IMR-90 (cell line): ENCODE data around the gene ALOX12. TPM values are rescaled to one million over a fixed set of nuclear protein-coding genes. Genes with fewer than 3 reads are reported as not detected.
"Not testable (repeated sequence)": the region's sequence is repeated elsewhere in the genome, so short reads cannot be mapped to it uniquely, and the experiment has no call there.

Experiments used
- ATAC-seq: fragments of 200-7000 bp; cut with Tn5 transposase; 2 replicates; pipeline ENCODE4 v1.9.1; 2020; ENCODE audit warnings: low read depth, mild to moderate bottlenecking, moderate library complexity
- BruUV-seq: library from RNA; stranded (reverse); fragments of 400-500 nt; replicated peaks from 2 replicates; lab custom pipeline; 2021; lab: Mats Ljungman, UMichigan
- CTCF ChIA-PET: fragments of 300-600 bp; formaldehyde crosslinking; extraction: SDS; loops from one replicate; lab custom pipeline; 2021; ENCODE audit warnings: antibody characterized with exemption; lab: Yijun Ruan, JAX
- POLR2A ChIA-PET: fragments of 300-600 bp; sonication (Branson Sonifier 250); formaldehyde crosslinking; loops from one replicate; lab custom pipeline; 2022; ENCODE audit warnings: antibody characterized with exemption; ENCODE audit not compliant: unreplicated experiment; lab: Charles Lee
- DNase-seq: peaks from one replicate; pipeline ENCODE4 v3.0.0; 2013
- H2AFZ ChIP-seq: replicated peaks from 2 replicates; pipeline ENCODE3; 2013; ENCODE audit warnings: low read length, mild to moderate bottlenecking; ENCODE audit not compliant: poor library complexity
- H2AK5ac ChIP-seq: 2 replicates; pipeline ENCODE4 v1.6.1; 2013; ENCODE audit warnings: low read depth, low read length, inconsistent platforms
- H2AK9ac ChIP-seq: replicated peaks from 2 replicates; pipeline ENCODE3; 2013; ENCODE audit warnings: mild to moderate bottlenecking, low read depth, low read length, moderate library complexity; ENCODE audit not compliant: poor library complexity
- H2BK120ac ChIP-seq: 2 replicates; pipeline ENCODE4 v1.6.1; 2013; ENCODE audit warnings: low read depth, low read length, inconsistent platforms
- H2BK15ac ChIP-seq: 3 replicates; pipeline ENCODE4 v1.6.1; 2013; ENCODE audit warnings: low read depth, low read length, inconsistent platforms
- H2BK20ac ChIP-seq: 2 replicates; pipeline ENCODE4 v1.6.1; 2013; ENCODE audit warnings: low read depth, mild to moderate bottlenecking, inconsistent platforms, low read length, moderate library complexity
- H2BK5ac ChIP-seq: 2 replicates; pipeline ENCODE4 v1.6.1; 2013; ENCODE audit warnings: mild to moderate bottlenecking, low read depth, low read length, inconsistent platforms; ENCODE audit not compliant: poor library complexity, severe bottlenecking
- H3K14ac ChIP-seq: replicated peaks from 2 replicates; pipeline ENCODE4 v1.6.1; 2013; ENCODE audit warnings: low read depth, low read length, inconsistent platforms
- H3K18ac ChIP-seq: 2 replicates; pipeline ENCODE4 v1.6.1; 2013; ENCODE audit warnings: low read depth, low read length, control low read depth
- H3K23ac ChIP-seq: 2 replicates; pipeline ENCODE4 v1.6.1; 2013; ENCODE audit warnings: low read depth, low read length, inconsistent platforms
- H3K27ac ChIP-seq: 2 replicates; pipeline ENCODE4 v1.5.1; 2013; ENCODE audit warnings: mild to moderate bottlenecking, control low read depth, low read length; ENCODE audit not compliant: insufficient read depth
- H3K27me3 ChIP-seq: 2 replicates; pipeline ENCODE4 v1.6.1; 2013; ENCODE audit warnings: low read length; ENCODE audit not compliant: control insufficient read depth, insufficient read depth
- H3K36me3 ChIP-seq: 2 replicates; pipeline ENCODE4 v1.6.1; 2013; ENCODE audit warnings: low read length, mixed read lengths; ENCODE audit not compliant: control insufficient read depth, insufficient read depth
- H3K4ac ChIP-seq: 2 replicates; pipeline ENCODE4 v1.6.1; 2013; ENCODE audit warnings: low read depth, low read length, inconsistent platforms
- H3K4me1 ChIP-seq: 2 replicates; pipeline ENCODE4 v1.6.1; 2013; ENCODE audit warnings: low read length, mixed read lengths; ENCODE audit not compliant: control insufficient read depth, insufficient read depth
- H3K4me2 ChIP-seq: 2 replicates; pipeline ENCODE4 v1.6.1; 2013; ENCODE audit warnings: low read depth, mild to moderate bottlenecking, control low read depth, low read length, moderate library complexity
- H3K4me3 ChIP-seq: 2 replicates; pipeline ENCODE4 v1.5.1; 2013; ENCODE audit warnings: low read depth, mild to moderate bottlenecking, control low read depth, low read length, moderate library complexity; ENCODE audit not compliant: insufficient read depth
- H3K56ac ChIP-seq: 2 replicates; pipeline ENCODE4 v1.6.1; 2013; ENCODE audit warnings: low read length, inconsistent platforms; ENCODE audit not compliant: insufficient read depth; ENCODE audit errors: extremely low read depth
- H3K79me1 ChIP-seq, 2 experiments: 2 replicates each; pipeline ENCODE4 v1.6.1; 2013; ENCODE audit warnings: low read length in 2 of 2, inconsistent platforms in 1 of 2, low read depth in 1 of 2
- H3K9ac ChIP-seq: 2 replicates; pipeline ENCODE4 v1.6.1; 2013; ENCODE audit warnings: low read depth, low read length, control low read depth
- H3K9me1 ChIP-seq: 2 replicates; pipeline ENCODE4 v1.6.1; 2013; ENCODE audit warnings: low read length, inconsistent platforms; ENCODE audit not compliant: insufficient read depth
- H3K9me3 ChIP-seq: 2 replicates; pipeline ENCODE4 v1.6.1; 2013; ENCODE audit warnings: low read length; ENCODE audit not compliant: control insufficient read depth, insufficient read depth
- H4K20me1 ChIP-seq: 2 replicates; pipeline ENCODE4 v1.6.1; 2013; ENCODE audit warnings: low read length, inconsistent platforms; ENCODE audit not compliant: insufficient read depth
- H4K5ac ChIP-seq: 2 replicates; pipeline ENCODE4 v1.6.1; 2013; ENCODE audit warnings: mild to moderate bottlenecking, low read depth, low read length, control low read depth
- H4K8ac ChIP-seq, 2 experiments: 2 replicates each; pipeline ENCODE4 v1.6.1; 2013; ENCODE audit warnings: low read depth in 2 of 2, low read length in 2 of 2, control low read depth in 1 of 2, inconsistent platforms in 1 of 2
- H4K91ac ChIP-seq: 2 replicates; pipeline ENCODE4 v1.6.1; 2013; ENCODE audit warnings: low read depth, low read length, inconsistent platforms; ENCODE audit not compliant: insufficient read depth
- CEBPB ChIP-seq: IDR thresholded peaks from 2 replicates; pipeline ENCODE4 v1.6.1; 2012; ENCODE audit warnings: low read depth, low read length, improper control_type of control experiment
- ELK1 ChIP-seq: fragments of 150-350 bp; IDR thresholded peaks from 2 replicates; pipeline ENCODE4 v1.6.1; 2016; ENCODE audit warnings: low read depth, mild to moderate bottlenecking, low read length, moderate library complexity, borderline replicate concordance
- RFX5 ChIP-seq: IDR thresholded peaks from 2 replicates; pipeline ENCODE4 v1.8.0; 2012; ENCODE audit warnings: low read depth, mild to moderate bottlenecking, low read length, moderate library complexity
- SMC3 ChIP-seq: fragments of 150-350 bp; IDR thresholded peaks from 2 replicates; pipeline ENCODE4 v1.6.1; 2016; ENCODE audit warnings: low read depth, mild to moderate bottlenecking, antibody characterized with exemption, low read length, moderate library complexity
- WGBS, 2 experiments: methylation state at CpG; one replicate each; pipeline versions ENCODE4 v1.1.5 to v1.1.7; 2013; ENCODE audit warnings: missing lambda C conversion rate in 2 of 2; ENCODE audit not compliant: insufficient read length in 1 of 2; ENCODE audit errors: extremely low coverage in 2 of 2; 5-methylcytosine and 5-hydroxymethylcytosine counted together
- dilution Hi-C: fragments of 300-500 bp; cut with HindIII; formaldehyde crosslinking; loops from one replicate; pipeline ENCODE4 v1.14.3; 2018; ENCODE audit warnings: low sequenced_read_pairs; ENCODE audit not compliant: unreplicated experiment
- in situ Hi-C: fragments of 300-500 bp; cut with MboI; formaldehyde crosslinking; loops from 3 replicates; pipeline ENCODE4 v1.14.3; 2019; ENCODE audit warnings: low sequenced_read_pairs, inconsistent platforms, mixed read lengths
- intact Hi-C: fragments of 100-400 bp; cut with micrococcal nuclease; formaldehyde crosslinking; loops from 2 replicates; pipeline ENCODE4 v1.10.0; 2022
- polyA plus RNA-seq, 3 experiments: library from polyadenylated mRNA; depleted of rRNA; stranded (reverse); fragments of >200 nt; gene quantifications; 2 replicates each; pipeline ENCODE4 v1.2.3, GENCODE V29; 2012; ENCODE audit warnings: low replicate concordance in 1 of 3
- total RNA-seq: library from RNA; depleted of rRNA; stranded (reverse); fragments of >200 nt; gene quantifications from 2 replicates; pipeline ENCODE4 v1.2.3, GENCODE V29; 2012

Gene ALOX12
- total and polyA plus RNA-seq, 2 of the 4 experiments (the other 2 are of a cell fraction), result 0.03 TPM; not detected in 1

GRCh38 chr17:6948976-6949375 lies 46.9 kb upstream of the ALOX12 start:
- H2BK120ac ChIP-seq, result no peak overlapping the region
- intact Hi-C loops, result no loop called here
- H3K4ac ChIP-seq, result no peak overlapping the region
- no peaks in the 10 kb centered on the region for H3K79me1 ChIP-seq
- no peak overlapping the region for H2AK9ac ChIP-seq
- ChIA-PET CTCF (no interaction called here), POLR2A (no interaction called here)
- H2AFZ ChIP-seq, result no peak overlapping the region
- H3K36me3 ChIP-seq, result no peaks in the 10 kb centered on the region
- no peak for ATAC-seq
- H2BK15ac ChIP-seq, result no peak overlapping the region
- no TSS peak for BruUV-seq
- H4K8ac ChIP-seq, result no peak overlapping the region
- H4K20me1 ChIP-seq, result no peaks in the 10 kb centered on the region
- no peak for DNase-seq
- no peak overlapping the region for H3K18ac ChIP-seq
- H2AK5ac ChIP-seq, result no peak overlapping the region
- dilution Hi-C loops, result no loop called here
- H3K27me3 ChIP-seq, result no peaks in the 10 kb centered on the region
- no peak overlapping the region for H3K27ac ChIP-seq
- H4K91ac ChIP-seq, result no peak overlapping the region
- H3K23ac ChIP-seq, result no peak overlapping the region
- H2BK20ac ChIP-seq, result no peak overlapping the region
- TF ChIP-seq RFX5 (no peak), CEBPB (no peak), SMC3 (no peak), ELK1 (no peak)
- no peak overlapping the region for H2BK5ac ChIP-seq
- H3K9ac ChIP-seq, result no peak overlapping the region
- no peak overlapping the region for H3K4me3 ChIP-seq
- no peaks in the 10 kb centered on the region for H3K4me1 ChIP-seq
- H4K5ac ChIP-seq, result no peak overlapping the region
- no peak overlapping the region for H3K4me2 ChIP-seq
- no peak overlapping the region for H3K56ac ChIP-seq
- H3K9me1 ChIP-seq, result no peaks in the 10 kb centered on the region
- H3K9me3 ChIP-seq, result no peaks in the 10 kb centered on the region
- in situ Hi-C loops, result no loop called here
- no CpG with 5 or more reads among the region's 3 CpGs for WGBS, 2 experiments
- no peak overlapping the region for H3K14ac ChIP-seq

GRCh38 chr17:6950938-6951337 lies 44.9 kb upstream of the ALOX12 start:
- no CpG with 5 or more reads among the region's 2 CpGs for WGBS, 2 experiments
- H2AFZ ChIP-seq, H2BK120ac ChIP-seq, H3K4me2 ChIP-seq, H4K20me1 ChIP-seq, in situ Hi-C loops, H2AK5ac ChIP-seq, ATAC-seq, H2BK15ac ChIP-seq, H2AK9ac ChIP-seq, POLR2A ChIA-PET, H3K4ac ChIP-seq, H3K27ac ChIP-seq, H2BK20ac ChIP-seq, H3K4me3 ChIP-seq, H3K56ac ChIP-seq, H4K8ac ChIP-seq, H3K23ac ChIP-seq, intact Hi-C loops, H4K91ac ChIP-seq, H3K9ac ChIP-seq, DNase-seq, BruUV-seq, H3K79me1 ChIP-seq, H3K9me3 ChIP-seq, H2BK5ac ChIP-seq, H3K18ac ChIP-seq, H3K36me3 ChIP-seq, H3K14ac ChIP-seq, dilution Hi-C loops, H3K4me1 ChIP-seq, H4K5ac ChIP-seq, H3K27me3 ChIP-seq, H3K9me1 ChIP-seq, CTCF ChIA-PET: not testable (repeated sequence)
